Colon (tissue), 2 donors: Measurements from ENCODE around the gene C1orf53.
"Not testable (repeated sequence)": the region's sequence is repeated elsewhere in the genome, so short reads cannot be mapped to it uniquely, and the experiment has no call there.

Experiments
- FAIRE-seq: peaks from 2 replicates; lab custom pipeline; 2012; peaks lifted over from hg19 to GRCh38; lab: Jason Lieb, UNC
- donor health status: control.
- donor health status: control.

The C1orf53 gene

DNA sequence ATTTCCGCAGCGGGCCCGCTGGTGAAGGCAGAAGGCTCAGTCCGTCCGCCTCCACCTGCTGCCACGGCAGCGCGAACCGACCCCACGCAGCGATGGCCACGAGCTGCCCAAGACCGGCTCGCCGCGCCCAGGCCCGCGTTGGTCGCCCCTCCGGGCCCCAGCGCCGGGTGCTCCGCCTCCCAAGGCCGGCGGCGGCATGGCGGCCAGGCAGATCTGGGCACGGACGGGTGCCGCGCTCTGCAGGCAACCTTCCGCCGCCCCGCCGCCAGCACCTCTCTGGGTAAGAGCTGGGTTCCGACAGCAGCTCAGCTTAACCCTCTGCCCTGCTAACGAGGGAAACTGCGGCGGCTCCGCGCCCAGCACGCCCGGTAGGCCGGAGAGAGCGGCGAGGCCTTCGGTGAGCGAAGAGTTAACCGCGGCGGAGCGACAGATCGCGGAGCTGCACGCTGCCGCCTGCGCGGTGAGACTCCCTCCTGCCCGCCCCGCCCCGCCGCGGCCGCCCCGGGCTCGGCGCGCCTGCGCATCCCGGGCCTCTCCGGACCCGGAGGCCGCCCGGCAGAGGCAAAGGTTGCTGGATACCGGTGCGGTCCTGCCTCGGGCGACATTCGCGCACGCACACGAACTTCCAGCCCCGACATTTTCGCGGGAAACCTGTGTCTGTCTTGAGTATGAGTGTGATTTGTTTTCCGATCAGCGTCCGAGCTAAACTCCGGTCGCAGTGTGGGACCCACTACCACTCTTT is at the start of gene C1orf53:
TSS of gene C1orf53 (plus strand) at position 177 of the 742 bp plus-strand sequence. CDS start at position 197, 20 bp downstream.
- no peak for FAIRE-seq

DNA sequence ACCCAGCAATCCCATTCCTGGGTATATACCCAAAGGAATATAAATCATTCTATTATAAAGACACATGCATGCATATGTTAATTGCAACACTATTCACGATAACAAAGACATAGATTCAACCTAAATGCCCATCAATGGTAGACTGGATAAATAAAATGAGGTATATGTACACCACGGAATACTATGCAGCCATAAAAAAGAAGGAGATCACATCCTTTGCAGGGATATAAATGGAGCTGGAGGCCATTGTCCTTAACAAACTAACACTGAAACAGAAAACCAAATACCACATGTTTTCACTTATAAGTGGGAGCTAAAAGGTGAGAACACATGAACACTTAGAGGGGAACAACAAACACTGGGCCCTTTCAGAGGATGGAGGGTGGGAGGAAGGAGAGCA is 46.7 kb upstream of the C1orf53 start:
- FAIRE-seq, result not testable (repeated sequence)

DNA sequence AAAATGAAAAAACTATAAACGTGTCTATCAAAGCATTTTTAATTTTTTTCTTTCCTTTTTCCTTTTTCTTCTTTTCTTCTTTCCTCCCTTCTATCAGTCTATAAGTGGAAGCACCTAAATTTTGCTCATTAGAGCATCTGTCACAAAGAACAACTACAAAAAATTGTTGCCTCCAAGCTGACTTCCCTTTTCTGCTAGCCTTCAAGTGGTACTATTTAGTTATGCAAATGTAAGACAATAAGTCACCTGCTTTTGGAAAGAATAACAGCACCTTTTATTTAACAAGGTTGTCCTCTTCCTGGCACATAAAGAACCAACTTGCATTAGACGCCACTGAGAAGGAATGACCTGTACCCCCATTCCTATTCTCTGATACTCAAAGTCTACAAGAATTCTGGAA is 45.0 kb upstream of the C1orf53 start:
- FAIRE-seq, result no peak

DNA sequence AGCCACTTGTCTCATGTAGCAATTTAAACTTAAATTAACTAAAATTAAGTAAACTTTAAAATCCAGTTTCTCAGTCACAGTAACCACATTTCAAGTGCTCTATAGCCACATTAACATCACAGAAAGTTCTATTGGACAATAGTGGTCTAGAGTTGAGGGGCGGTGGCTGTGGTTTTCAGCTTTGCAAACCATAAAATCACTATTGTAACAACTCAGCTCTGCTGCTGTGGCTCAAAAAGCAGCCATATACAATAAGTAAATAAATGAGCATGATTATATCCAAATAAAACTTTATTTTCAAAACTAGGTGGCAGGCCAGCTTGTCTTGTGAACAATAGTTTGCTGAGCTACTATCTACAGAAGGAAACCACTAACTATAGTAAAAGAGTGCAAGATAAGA is 43.4 kb upstream of the C1orf53 start:
- peak; percentile 10 for FAIRE-seq

DNA sequence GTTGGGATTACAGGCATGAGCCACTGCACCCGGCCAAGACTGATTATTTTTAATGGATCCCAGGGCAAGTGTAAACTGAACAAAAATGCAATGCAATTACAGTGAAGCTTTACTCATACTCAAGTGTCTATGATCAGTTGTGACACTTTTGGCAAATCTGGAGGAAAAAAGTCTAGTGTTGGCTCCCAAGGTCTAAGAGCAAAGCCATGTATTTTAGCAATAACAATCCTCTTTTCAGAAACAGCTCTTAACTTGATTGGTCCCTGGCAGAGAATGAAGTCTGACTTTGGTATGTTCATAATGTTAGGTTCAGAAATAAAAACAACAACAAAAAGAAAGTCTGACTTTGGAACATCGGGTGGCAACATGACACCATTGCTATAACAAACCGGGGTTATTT is 40.2 kb upstream of the C1orf53 start:
- FAIRE-seq, result no peak

DNA sequence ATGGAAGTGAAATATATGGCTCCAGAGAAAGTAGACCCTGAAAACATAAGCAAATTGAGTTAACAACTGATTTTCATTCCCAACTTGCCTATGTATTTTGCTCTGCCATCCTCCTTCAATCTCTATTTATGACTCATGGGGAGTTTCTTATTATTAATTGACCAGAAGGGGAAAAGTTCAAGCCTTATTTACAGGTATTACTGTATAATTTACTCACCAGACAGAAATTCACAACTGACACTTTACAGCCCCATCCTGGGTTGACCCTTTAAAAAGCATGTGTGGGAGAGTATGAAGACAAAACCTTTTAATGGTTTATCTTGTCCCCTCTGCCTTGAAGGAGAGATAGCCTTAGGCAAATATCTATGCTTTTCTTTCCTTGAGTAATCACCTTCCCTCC is 39.8 kb upstream of the C1orf53 start:
- FAIRE-seq, result no peak

DNA sequence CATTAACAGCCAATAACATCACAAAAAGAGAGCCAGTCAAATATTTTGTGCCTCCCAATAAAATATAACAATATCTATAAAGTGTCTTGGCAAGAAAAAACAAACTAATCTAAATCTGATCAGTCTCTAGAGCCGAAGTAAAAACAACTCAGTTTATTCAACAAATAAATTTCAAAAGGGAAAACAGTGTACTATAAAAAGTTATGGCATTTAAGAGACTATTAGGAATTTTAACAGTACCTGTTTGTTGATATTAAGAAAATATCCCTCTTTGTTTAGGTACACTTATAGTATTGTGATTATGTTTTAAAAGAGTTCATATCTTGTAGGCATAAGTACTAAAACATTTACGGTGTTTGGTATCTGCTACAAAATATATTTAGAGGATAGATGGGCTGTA is 36.6 kb upstream of the C1orf53 start:
- FAIRE-seq, result peak; percentile 41

DNA sequence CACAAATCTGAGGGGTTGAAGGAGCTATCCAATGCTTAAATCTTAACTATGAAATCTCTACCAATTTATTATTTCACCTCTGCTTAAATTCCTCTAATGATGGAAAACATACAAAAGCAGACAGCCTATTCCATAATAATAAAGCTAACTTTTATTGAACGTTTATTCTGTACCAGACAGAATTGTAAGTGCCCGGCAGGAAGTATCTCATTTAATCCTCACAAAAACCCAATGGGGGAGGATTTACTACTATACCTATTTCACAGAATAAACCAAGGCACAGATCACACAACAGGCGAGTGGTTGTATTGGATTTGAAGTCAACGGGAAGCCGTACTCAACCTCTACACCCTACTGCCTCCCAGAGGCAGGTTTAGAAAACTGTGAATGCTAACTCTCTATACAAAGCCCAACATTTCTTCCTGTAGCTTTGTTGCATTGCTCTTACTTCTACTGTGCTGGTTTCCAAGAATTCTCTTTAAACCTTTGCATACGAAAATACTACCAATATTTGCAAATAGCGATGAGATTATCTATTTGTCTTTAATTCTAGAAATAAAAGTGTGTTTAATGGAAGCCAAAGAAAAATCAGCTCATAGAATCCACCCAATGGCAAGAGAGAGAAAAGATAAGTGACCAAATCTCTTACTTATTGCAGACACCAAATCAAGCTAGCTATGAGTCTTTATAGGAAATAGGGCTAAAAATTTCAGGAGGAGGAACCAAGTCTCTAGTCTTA is 33.5 kb upstream of the C1orf53 start:
- peak; percentile 41 for FAIRE-seq

DNA sequence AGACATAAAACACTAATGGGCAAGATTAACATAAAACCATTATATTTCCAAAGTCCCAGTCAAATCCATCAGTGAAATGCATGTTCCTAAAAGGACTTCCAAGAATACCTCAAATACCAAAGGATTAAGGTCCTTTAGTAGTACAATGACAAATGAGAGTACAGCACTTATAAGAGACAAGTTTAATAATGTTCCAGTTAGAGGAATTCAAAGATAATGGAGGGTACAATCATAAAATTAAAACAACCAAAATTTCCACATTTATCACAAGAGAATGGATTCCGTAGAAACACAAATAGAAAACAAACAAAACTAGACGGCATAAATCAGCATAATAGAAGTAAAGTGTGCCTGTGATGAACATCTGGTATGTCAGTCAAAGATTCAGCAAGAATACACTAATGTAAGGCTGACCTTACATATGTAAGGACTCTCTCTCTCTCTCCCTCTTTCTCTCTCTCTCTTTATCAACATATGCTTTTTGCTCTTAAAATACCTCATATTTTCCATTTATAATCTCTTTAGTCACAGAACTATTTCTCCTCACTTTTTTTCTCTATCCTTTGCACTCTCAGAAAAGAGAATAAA is 32.8 kb upstream of the C1orf53 start:
- no peak for FAIRE-seq

DNA sequence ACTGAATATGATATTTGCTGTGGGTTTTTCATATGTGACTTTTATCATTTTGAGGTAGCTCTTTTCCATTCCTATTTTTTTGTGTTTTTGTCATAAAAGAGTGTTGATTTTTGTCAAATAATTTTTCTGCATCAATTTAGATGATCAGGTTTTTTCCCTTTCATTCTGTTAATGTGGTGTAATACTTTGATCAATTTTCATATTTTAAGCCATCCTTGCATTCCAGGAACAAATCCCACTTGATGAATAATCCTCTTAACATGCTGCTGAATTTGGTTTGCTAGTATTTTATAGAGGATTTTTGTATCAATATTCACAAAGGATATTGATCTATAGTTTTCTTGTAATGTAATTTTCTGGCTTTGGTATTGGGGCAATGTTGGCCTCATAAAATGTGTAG is 25.5 kb upstream of the C1orf53 start:
- no peak for FAIRE-seq

DNA sequence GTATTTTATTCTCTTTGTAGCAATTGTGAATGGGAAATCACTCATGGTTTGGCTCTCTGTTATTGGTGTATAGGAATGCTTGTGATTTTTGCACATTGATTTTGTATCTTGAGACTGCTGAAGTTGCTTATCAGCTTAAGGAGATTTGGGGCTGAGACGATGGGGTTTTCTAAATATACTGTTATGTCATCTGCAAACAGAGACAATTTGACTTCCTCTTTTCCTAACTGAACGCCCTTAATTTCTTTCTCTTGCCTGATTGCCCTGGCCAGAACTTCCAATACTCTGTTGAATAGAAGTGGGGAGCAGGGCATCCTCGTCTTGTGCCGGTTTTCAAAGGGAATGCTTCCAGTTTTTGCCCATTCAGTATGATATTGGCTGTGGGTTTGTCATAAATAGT is 22.0 kb upstream of the C1orf53 start:
- not testable (repeated sequence) for FAIRE-seq

DNA sequence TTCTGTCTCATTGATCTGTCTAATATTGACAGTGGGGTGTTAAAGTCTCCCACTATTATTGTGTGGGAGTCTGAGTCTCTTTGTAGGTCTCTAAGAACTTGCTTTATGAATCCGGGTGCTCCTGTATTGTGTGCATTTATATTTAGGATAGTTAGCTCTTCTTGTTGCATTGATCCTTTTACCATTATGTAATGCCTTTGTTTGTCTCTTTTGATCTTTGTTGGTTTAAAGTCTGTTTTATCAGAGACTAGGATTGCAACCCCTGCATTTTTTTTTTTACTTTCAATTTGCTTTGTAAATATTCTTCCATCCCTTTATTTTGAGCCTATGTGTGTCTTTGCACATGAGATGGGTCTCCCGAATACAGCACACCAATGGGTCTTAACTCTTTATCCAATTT is 20.2 kb upstream of the C1orf53 start:
- not testable (repeated sequence) for FAIRE-seq

DNA sequence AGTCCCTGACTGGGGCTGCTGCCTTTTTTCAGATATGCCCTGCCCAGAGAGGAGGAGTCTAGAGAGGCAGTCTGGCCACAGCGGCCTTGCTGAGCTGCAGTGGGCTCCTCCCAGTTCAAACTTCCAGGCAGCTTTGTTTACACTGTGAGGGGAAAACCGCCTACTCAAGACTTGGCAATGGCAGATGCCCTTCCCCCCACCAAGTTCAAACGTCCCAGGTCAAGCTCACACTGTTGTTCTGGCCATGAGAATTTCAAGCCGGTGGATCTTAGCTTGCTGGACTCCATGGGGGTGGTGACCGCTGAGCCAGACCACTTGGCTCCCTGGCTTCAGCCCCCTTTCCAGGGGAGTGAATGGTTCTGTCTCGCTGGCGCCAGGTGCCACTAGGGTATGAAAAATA is 18.3 kb upstream of the C1orf53 start:
- FAIRE-seq, result no peak

DNA sequence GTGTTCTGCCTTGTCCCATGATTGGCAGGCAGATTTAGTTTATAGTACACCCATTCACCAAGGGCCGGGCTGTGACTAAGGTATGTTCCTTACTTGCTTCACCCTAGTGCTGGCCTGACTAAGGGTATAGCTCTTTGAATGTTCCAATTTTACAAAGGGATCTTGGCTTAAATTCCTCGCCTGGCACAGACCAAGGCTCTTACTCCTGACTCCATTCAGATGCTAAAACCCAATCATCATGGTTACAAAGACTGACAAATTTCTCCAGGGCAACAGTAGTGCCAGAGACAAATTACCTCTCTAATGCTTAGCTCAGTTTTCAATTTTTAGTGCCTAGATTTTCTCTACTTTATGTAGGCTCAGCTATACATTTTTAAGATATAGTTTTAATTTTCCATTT is 11.5 kb upstream of the C1orf53 start:
- FAIRE-seq, result no peak

DNA sequence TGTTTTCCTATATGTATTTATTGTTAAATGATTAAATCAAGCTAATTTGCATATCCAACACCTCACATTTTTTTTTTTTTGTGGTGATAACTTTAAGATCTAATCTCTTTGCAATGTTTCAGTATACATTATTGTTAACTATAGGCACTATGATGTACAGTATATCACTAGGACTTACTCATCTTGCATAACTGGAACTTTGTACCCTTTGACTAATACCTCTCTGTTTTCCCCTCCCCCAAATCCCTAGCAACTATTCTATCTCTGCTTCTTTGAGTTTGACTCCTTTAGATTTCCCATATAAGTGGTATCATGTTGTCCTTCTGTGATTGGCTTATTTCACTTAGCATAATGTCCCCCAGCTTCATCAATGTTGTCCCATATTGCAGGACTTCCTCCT is 9.7 kb upstream of the C1orf53 start:
- FAIRE-seq, result no peak

DNA sequence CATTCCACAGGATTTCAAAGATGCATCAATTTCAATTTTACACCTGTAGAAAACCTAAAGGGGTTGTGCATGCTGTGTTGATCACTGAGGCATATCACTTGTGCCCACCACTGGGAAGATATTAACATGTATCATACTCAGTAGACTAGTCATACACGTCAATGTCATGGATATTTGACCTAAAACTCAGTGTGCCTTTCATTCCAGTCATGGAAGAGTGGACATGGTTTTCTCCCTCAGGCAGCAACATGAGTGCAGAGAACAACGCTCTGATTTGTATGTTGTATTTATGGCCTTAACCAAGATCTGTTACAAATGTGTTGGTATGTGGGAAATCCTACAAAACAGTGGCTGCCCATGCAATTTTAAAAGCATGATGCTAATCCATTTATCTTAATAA is 6.1 kb upstream of the C1orf53 start:
- no peak for FAIRE-seq

DNA sequence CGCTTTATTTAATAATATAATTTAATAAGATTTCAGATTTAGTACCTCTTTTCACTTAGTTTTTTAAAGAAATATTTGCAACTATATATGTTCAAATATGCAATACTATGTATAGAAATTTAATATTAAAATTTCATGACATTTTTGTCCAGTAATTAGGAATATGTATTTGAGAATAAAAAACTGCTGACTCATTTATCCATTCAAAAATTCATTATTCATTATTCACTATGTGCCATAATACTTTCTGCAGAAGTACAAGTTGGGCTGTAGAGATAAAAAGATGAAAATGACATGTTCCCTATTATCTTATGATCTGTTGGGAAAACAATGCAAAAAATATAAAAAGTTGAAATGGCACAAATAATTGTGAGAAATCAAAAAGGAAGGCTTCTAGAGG is 3.4 kb upstream of the C1orf53 start:
- no peak for FAIRE-seq

DNA sequence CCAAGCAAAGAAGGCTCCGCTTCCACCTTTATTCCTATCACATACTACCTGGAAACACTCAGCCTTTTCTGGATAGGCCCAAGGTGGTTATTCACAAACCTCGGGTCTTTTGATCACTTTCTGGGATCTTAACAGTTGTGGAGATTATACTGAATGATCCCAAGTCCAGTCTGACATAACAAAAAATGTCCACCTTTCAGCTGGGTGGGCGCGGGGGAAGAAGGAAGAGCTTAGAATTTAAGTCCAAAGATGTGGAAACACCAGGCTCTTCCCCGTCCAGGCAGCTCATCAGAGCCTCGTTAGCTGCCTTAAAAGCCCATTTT is 338 bp upstream of the C1orf53 start:
- no peak for FAIRE-seq

DNA sequence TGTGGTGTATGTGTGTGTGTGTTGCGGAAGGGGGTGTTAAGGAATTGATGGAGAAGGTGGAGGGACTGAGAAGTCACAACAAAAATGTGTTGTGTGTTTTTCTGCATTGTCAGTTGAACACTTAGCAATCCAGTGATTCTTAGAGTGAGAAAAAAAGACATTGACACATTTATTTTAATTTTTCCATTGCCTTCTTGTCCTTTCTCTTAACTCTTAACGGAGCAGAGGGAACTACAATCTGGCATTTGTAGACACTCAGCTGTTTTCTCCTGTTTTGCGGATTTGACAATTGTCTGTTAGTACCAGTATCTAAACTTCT is 725 bp downstream of the C1orf53 start:
- no peak for FAIRE-seq

DNA sequence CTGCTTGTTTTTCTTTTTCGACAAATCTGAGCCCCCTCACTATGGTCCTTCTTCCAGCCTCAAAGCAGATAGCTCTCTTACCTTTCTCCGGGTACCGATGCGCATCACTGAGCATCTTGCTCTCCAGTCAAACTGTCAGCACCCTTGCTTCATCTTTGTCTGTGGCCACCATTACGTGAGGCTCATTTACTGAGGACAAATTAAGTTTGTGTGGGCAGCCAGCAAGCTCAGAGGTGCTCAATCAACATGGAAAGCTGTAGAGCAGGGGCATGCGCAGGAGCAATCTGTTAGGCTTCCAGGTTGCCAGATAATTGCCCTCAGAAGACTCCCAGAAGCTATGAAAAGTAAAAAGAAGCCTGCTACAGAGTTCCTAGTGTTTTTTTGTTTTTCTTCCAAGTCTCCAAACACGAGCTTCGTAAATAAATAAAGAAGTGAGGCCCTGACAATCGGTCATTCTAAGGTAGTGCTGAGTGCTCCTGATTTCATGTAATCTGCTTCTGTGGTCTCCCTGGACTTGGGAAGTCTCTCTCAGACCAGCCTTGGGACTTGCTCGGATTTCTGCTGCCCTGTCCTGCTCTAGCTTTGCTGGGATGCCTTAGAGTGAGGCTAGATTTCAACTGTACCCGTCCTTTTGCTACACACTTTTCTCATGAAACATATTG is 1.8 kb downstream of the C1orf53 start:
- FAIRE-seq, result no peak

DNA sequence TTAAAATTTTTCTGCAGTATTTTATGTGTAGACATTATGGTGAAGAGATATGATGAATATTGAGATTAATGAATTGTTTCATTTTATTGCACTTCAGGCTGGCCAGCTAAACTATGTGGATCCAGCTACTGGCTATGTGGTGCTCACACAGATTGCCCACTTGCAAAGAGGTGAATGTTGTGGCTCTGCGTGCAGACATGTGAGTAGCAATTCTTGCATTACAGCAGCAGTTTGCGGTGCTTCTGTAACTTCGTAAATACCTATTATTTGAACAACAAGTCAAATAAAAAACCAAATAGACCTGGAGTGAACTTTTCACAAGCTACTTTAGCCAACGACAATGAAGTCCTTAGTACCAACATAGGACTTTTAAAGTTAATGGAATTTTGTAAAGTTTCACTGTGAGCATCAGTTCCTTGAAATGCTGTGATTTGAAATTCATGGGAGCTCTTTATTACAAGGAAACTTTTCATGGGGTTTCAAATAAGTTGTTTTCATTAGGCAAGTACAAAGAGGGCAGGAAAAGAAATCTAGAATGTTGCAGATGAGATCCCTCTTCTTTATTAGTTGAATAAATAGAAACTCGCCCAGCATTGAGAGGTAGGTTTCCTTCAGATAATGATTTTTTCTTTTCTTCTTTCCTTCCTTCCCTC is 3.4 kb downstream of the C1orf53 start:
- FAIRE-seq, result no peak

DNA sequence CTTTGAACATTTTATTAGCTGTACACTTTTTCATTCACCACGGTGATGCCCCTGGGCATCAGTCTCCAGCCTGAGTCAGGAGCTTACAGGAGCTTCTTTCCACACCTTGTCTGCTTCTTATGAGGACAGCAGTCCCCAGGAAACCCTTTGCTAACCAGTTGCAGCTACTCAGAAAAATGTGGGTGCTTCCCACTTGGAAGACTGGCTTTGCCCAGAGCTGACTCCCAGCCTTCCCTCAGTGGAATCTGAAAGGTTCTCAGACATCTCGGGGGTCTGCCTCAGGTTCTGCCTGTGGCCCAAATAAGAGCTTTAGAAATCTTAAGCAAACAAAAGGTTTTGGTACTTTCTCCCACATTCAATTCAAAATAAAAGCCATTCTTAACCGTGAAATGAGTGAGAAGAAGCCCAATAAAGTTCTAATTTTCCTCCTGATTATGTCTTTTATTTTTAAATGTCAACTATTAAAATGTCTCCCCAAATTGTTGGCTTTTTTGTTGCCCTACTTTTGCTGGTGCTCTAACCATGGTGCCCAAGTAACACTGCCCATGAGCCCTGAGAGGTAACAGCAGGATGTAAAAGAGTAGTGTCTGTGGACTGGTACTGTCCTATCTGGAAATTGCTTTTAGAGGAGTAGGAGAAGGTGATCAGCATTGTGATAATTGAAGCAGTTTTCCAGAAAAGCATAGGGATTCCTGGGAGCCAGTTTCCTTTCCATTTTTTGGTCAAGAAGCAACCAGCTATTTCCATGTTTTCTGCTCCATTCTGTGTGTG is 5.6 kb downstream of the C1orf53 start:
- FAIRE-seq, result no peak
